AG04449 (cell line): ENCODE measurements around the gene DCAF8.

ENCODE experiments used
- CTCF ChIA-PET: fragments of 350-600 bp; formaldehyde crosslinking; extraction: SDS; loops from one replicate; lab custom pipeline; 2021; ENCODE audit warnings: antibody characterized with exemption; lab: Yijun Ruan, JAX
- POLR2A ChIA-PET: fragments of 400-600, 350-600 bp; formaldehyde crosslinking; extraction: SDS; loops from one replicate; lab custom pipeline; 2020; ENCODE audit warnings: antibody characterized with exemption, inconsistent platforms; lab: Yijun Ruan, JAX
- DNase-seq: peaks from one replicate; pipeline ENCODE4 v3.0.0-alpha.2; 2010; ENCODE audit warnings: low read depth, low spot score
- H3K4me3 ChIP-seq: 2 replicates; pipeline ENCODE4 v1.5.1; 2011; ENCODE audit warnings: low read depth, mild to moderate bottlenecking, control low read depth, low read length
- CTCF ChIP-seq: IDR thresholded peaks from one replicate; pipeline ENCODE4 v1.5.1; 2011; ENCODE audit warnings: mild to moderate bottlenecking, moderate library complexity, low read length, control low read depth, inconsistent platforms; ENCODE audit not compliant: insufficient read depth; ENCODE audit errors: missing control alignments

Gene DCAF8

GRCh38 chr1:160226623-160227022, 35.7 kb downstream of the DCAF8 start:
- DNase-seq: no peak
- CTCF ChIA-PET: interaction anchor here (1.1 to 3.5 kb wide), 7 partner anchors 8 to 126 kb away, joined by 3 to 15 read pairs (median 7); no protein-coding TSS in a partner anchor
- no peak for TF ChIP-seq CTCF
- no peak overlapping the region for H3K4me3 ChIP-seq
- POLR2A ChIA-PET: interaction anchor here (0.6 kb wide), 1 partner anchor 18 kb away, joined by 4 read pairs; no protein-coding TSS in a partner anchor

GRCh38 chr1:160225345-160225744, 37.0 kb downstream of the DCAF8 start:
- ChIA-PET CTCF (interaction anchor here (0.8 to 2.7 kb wide), 9 partner anchors 12 to 140 kb away, joined by 3 to 15 read pairs (median 4); partner anchors contain the start of gene CASQ1), POLR2A (no interaction called here)
- DNase-seq: no peak
- TF ChIP-seq CTCF: no peak
- H3K4me3 ChIP-seq: no peak overlapping the region

- no peak for TF ChIP-seq CTCF
- CTCF ChIA-PET: interaction anchor here (1.1 to 2.7 kb wide), 6 partner anchors 11 to 139 kb away, joined by 3 to 15 read pairs (median 6); no protein-coding TSS in a partner anchor
- POLR2A ChIA-PET: no interaction called here
- no peak for DNase-seq
- no peak overlapping the region for H3K4me3 ChIP-seq
Measured at GRCh38 chr1:160224606-160225005, 37.7 kb downstream of the DCAF8 start.

GRCh38 chr1:160222546-160222945, 39.8 kb downstream of the DCAF8 start:
- POLR2A ChIA-PET: interaction anchor here (1.5 kb wide), 1 partner anchor 17 kb away, joined by 3 read pairs; no protein-coding TSS in a partner anchor
- H3K4me3 ChIP-seq: no peak overlapping the region
- no peak for TF ChIP-seq CTCF
- no peak for DNase-seq
- CTCF ChIA-PET: interaction anchor here (1.0 to 6.7 kb wide), 7 partner anchors 11 to 136 kb away, joined by 5 to 206 read pairs (median 62); partner anchors contain the start of genes CASQ1 and PEA15

GRCh38 chr1:160221089-160221488, 41.3 kb downstream of the DCAF8 start:
- TF ChIP-seq CTCF: no peak
- no peak for DNase-seq
- POLR2A ChIA-PET: interaction anchor here (0.7 to 4.7 kb wide), 4 partner anchors 8 to 124 kb away, joined by 3 to 34 read pairs (median 4); partner anchors contain the start of gene PEA15
- CTCF ChIA-PET: interaction anchor here (0.8 to 6.7 kb wide), 13 partner anchors 8 to 135 kb away, joined by 3 to 206 read pairs (median 31); partner anchors contain the start of genes CASQ1, IGSF8 and PEA15
- no peak overlapping the region for H3K4me3 ChIP-seq

- ChIA-PET CTCF (interaction anchor here (0.8 to 6.7 kb wide), 31 partner anchors 9 to 173 kb away, joined by 3 to 206 read pairs (median 18); partner anchors contain the start of genes CASQ1, IGSF8, KCNJ9 and PEA15), POLR2A (interaction anchor here (0.7 to 4.7 kb wide), 5 partner anchors 8 to 122 kb away, joined by 3 to 34 read pairs (median 5); partner anchors contain the start of genes IGSF8 and PEA15)
- TF ChIP-seq CTCF: no peak
- no peak for DNase-seq
- H3K4me3 ChIP-seq: no peak overlapping the region
Measured at GRCh38 chr1:160220301-160220700, 42.0 kb downstream of the DCAF8 start.
